Skin epidermis (tissue), 12 donors: ENCODE data around the gene GMDS.

Experiments
- H3K27ac ChIP-seq, 21 experiments: fragments of 200-600 bp; sonication (generic) in 11 of 21; one replicate each; pipeline ENCODE4 v1.5.0; 2020; ENCODE audit warnings: mild to moderate bottlenecking in 3 of 21, inconsistent platforms in 2 of 21, moderate library complexity in 2 of 21
- H3K4me3 ChIP-seq, 7 experiments: fragments of 200-600 bp; sonication (generic) in 2 of 7; one replicate each; pipeline ENCODE4 v1.5.0; 2020; ENCODE audit warnings: inconsistent platforms in 2 of 7, mild to moderate bottlenecking in 2 of 7, moderate library complexity in 1 of 7

The GMDS gene

GRCh38 chr6:2077826-2078225 lies 167.6 kb downstream of the GMDS start:
- Histone ChIP-seq H3K4me3 (no peak overlapping the region), H3K27ac (no peak overlapping the region)

GRCh38 chr6:2073476-2073875 lies 171.9 kb downstream of the GMDS start:
- H3K4me3 ChIP-seq, result no peak overlapping the region
- H3K27ac ChIP-seq, result no peak overlapping the region

- H3K4me3 ChIP-seq, result no peak overlapping the region
- no peak overlapping the region for H3K27ac ChIP-seq
Observed at GRCh38 chr6:2072453-2072852, 173.0 kb downstream of the GMDS start.

GRCh38 chr6:2063547-2063946 lies 181.9 kb downstream of the GMDS start:
- Histone ChIP-seq H3K4me3 (no peak overlapping the region), H3K27ac (no peak overlapping the region)

GRCh38 chr6:2061880-2062279 lies 183.5 kb downstream of the GMDS start:
- Histone ChIP-seq H3K27ac (no peak overlapping the region), H3K4me3 (no peak overlapping the region)

- Histone ChIP-seq H3K4me3 (no peak overlapping the region), H3K27ac (no peak overlapping the region)
Observed at GRCh38 chr6:2055911-2056310, 189.5 kb downstream of the GMDS start.

GRCh38 chr6:2055143-2055542 lies 190.3 kb downstream of the GMDS start:
- Histone ChIP-seq H3K4me3 (no peak overlapping the region), H3K27ac (no peak overlapping the region)

GRCh38 chr6:2054516-2055067 lies 190.8 kb downstream of the GMDS start:
- no peak overlapping the region for H3K27ac ChIP-seq
- no peak overlapping the region for H3K4me3 ChIP-seq

GRCh38 chr6:2053691-2054090 lies 191.7 kb downstream of the GMDS start:
- no peak overlapping the region for H3K27ac ChIP-seq

GRCh38 chr6:2047855-2048254 lies 197.6 kb downstream of the GMDS start:
- Histone ChIP-seq H3K27ac (no peak overlapping the region), H3K4me3 (no peak overlapping the region)

More at GRCh38 chr6:2053691-2054090, 191.7 kb downstream of the GMDS start:
- H3K4me3 ChIP-seq, result no peak overlapping the region

- H3K4me3 ChIP-seq, result no peak overlapping the region
- H3K27ac ChIP-seq, result no peak overlapping the region
Observed at GRCh38 chr6:2044192-2044591, 201.2 kb downstream of the GMDS start.

- Histone ChIP-seq H3K27ac (no peak overlapping the region), H3K4me3 (no peak overlapping the region)
Observed at GRCh38 chr6:2042956-2043648, 202.3 kb downstream of the GMDS start.

GRCh38 chr6:2038092-2038491 lies 207.3 kb downstream of the GMDS start:
- H3K27ac ChIP-seq, result no peak overlapping the region
- H3K4me3 ChIP-seq, result no peak overlapping the region

- H3K27ac ChIP-seq, result no peak overlapping the region
- H3K4me3 ChIP-seq, result no peak overlapping the region
Observed at GRCh38 chr6:2037237-2037926, 208.0 kb downstream of the GMDS start.

GRCh38 chr6:2036710-2037023 lies 208.7 kb downstream of the GMDS start:
- H3K27ac ChIP-seq, result no peak overlapping the region
- H3K4me3 ChIP-seq, result no peak overlapping the region

- H3K4me3 ChIP-seq, result no peak overlapping the region
- H3K27ac ChIP-seq, result no peak overlapping the region
Observed at GRCh38 chr6:2035826-2036709, 209.3 kb downstream of the GMDS start.

GRCh38 chr6:2035046-2035445 lies 210.4 kb downstream of the GMDS start:
- Histone ChIP-seq H3K27ac (no peak overlapping the region), H3K4me3 (no peak overlapping the region)

GRCh38 chr6:2034256-2034655 lies 211.1 kb downstream of the GMDS start:
- Histone ChIP-seq H3K4me3 (no peak overlapping the region), H3K27ac (no peak overlapping the region)

- Histone ChIP-seq H3K27ac (no peak overlapping the region), H3K4me3 (no peak overlapping the region)
Observed at GRCh38 chr6:2033544-2033943, 211.9 kb downstream of the GMDS start.

GRCh38 chr6:2030682-2031244 lies 214.6 kb downstream of the GMDS start:
- no peak overlapping the region for H3K4me3 ChIP-seq
- no peak overlapping the region for H3K27ac ChIP-seq
